NCI-H345 (cell line): ENCODE measurements around the gene PSMB4.
A peak's percentile ranks its signal among the peaks of the same experiment; 100 is the strongest.
"Not testable (repeated sequence)": the region's sequence is repeated elsewhere in the genome, so short reads cannot be mapped to it uniquely, and the experiment has no call there.

ENCODE experiments used
- DNase-seq: peaks from one replicate; lab custom pipeline; 2025; lab: John Stamatoyannopoulos, UW

PSMB4 gene

DNA sequence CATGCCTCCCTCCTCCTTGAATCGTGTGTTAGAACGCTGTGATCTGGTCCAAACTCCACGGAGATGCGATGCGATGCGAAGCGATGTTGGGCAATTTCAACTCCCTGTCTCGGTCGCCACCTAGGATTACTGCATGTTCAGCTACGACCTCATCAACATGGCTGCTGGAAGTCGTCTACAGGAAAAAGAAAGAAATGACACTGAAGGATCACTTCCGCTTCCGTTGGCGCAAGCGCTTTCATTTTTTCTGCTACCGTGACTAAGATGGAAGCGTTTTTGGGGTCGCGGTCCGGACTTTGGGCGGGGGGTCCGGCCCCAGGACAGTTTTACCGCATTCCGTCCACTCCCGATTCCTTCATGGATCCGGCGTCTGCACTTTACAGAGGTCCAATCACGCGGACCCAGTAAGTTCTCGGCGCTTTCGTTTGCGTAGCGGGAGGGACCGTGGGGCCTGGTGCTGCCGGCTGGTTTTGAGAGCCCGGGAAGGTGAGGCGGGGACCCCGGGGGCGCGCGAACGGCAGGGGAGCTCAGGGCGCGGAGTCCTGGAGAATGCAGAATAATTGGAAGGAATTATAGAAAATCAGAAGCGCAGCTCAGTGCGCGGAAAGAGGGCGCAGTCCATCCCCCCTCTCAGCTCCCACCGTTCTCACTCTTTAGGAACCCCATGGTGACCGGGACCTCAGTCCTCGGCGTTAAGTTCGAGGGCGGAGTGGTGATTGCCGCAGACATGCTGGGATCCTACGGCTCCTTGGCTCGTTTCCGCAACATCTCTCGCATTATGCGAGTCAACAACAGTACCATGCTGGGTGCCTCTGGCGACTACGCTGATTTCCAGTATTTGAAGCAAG, at the start of gene PSMB4:
Gene PSMB4 (plus strand): TSS at position 250 of the 848 bp plus-strand sequence. CDS start 15 bp downstream, at position 265.
- peak; percentile 98 for DNase-seq

DNA sequence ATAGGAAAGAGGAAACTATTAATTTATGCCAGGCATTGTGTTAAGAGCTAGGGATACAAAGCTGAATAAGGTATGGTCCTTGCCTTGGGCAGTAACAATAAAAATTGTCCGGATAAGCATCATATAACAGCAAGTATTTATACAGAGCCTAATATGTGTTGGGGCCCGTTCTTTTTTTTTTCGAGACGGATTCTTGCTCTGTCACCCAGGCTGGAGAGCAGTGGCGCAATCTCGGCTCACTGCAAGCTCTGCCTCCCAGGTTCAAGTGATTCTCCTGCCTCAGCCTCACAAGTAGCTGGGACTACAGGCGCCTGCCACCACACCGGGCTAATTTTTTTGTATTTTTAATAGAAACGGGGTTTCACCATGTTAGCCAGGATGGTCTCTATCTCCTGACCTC, 49.0 kb upstream of the PSMB4 start:
- not testable (repeated sequence) for DNase-seq

GRCh38 chr1:151352021-151352718, 47.2 kb upstream of the PSMB4 start:
- DNase-seq = no peak

GRCh38 chr1:151356696-151357095, 42.7 kb upstream of the PSMB4 start:
- DNase-seq = no peak

DNA sequence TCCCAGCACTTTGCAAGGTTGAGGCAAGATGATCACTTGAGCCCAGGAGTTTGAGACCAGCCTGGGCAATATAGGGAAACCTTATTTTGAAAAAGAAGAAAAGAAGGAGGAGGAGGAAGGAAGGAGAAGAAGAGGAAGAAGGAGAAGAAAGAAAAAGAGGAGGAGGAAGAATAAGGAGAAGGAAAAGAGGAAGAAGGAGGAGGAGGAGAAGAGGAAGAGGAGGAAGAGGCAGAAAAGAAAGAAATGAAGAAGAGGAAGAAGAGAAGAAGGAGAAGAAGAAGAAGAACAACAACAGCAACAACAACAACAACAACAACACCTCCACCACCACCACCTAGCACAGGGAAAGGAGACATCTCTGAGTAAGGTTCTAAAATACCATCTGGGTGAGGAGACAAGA, 37.5 kb upstream of the PSMB4 start:
- no peak for DNase-seq

- no peak for DNase-seq
Measured at GRCh38 chr1:151362308-151363155, 36.8 kb upstream of the PSMB4 start.

GRCh38 chr1:151364996-151365395, 34.4 kb upstream of the PSMB4 start:
- DNase-seq = no peak

GRCh38 chr1:151367658-151368392, 31.5 kb upstream of the PSMB4 start:
- no peak for DNase-seq

GRCh38 chr1:151368393-151369301, 30.7 kb upstream of the PSMB4 start:
- peak; percentile 86 for DNase-seq

DNA sequence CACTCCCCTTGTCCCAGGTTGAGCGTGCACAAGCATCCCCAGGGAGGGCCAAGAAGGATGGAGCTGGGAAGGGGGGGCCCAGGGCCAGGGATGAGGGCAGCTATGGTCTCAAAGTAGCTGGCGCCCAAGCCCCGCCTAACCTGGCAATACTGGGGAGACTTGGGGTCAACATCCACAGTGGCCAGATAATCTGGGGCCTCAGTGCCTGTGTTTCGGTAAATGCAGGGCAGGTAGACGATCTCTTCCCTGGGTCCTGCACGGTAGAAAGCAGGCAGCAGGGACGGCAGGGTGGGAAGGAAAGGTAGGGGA, 30.1 kb upstream of the PSMB4 start:
- DNase-seq = no peak

- DNase-seq = no peak
Measured at GRCh38 chr1:151369621-151370048, 29.7 kb upstream of the PSMB4 start.

DNA sequence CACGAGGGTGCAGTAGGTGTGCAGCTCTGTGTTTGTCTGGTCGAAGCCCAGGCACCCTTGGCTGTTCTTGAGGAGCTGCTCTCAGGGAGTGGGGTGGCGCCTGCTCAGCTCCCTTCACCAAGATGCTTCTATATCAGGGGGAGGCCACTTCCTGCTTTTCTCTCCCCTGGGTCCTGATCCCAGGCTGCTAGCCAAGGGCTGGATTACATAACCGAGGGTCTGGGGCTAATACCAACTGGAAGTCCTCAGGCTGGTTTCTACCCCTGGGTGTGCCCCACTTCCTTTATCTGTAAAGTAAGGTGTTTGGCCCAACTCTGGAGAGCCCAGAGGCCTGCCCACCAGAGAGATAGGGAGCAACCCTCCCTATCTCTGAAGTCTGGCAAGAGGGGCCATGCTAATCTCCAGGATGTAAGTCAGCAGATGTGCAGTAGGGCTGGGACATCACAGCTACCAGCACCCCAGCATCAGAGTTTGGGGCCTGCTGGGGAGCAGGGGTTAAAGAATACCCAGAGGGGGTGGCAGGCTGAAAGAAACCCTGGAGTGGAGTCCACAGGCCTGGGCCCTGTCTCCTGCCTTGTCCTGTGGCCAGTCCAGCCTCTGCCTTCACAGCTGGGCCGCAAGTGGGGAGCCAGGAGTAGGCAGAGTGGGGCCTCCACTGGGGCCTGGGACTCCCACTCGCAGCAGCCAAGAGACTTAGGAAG, 29.0 kb upstream of the PSMB4 start:
- no peak for DNase-seq

DNA sequence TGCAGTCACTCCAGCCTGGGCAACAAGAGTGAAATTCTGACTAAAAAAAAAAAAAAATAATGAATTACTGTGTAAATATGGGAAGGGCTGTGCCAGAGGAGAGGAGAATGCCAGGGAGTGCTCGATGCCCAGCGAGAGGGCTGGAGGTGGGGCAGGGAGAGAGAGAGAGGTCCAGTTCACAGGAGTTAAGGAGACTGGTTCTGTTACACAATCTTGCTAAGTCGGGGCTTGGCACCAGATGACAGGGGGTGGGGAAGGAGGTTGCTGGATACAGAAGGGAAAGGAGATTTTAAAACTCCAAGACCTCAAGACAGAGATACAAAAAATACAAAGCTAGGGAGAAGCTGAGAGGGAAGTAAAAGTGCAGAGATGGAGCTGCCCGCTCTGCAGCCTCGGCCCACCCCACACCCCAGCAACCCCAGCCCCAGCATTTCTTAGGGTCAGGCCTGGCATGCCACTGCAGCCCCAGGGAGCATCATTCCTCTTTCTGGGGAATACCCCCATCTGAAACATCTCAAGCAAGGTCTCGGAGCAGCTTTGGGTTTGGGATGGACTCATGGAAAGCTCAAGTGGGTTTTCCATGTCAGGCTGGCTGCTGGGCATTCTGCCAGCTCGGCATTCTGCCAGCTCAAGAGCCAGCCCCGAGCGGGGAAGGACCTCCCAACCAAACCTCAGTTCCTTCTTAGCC, 27.9 kb upstream of the PSMB4 start:
- peak; percentile 99 for DNase-seq

DNA sequence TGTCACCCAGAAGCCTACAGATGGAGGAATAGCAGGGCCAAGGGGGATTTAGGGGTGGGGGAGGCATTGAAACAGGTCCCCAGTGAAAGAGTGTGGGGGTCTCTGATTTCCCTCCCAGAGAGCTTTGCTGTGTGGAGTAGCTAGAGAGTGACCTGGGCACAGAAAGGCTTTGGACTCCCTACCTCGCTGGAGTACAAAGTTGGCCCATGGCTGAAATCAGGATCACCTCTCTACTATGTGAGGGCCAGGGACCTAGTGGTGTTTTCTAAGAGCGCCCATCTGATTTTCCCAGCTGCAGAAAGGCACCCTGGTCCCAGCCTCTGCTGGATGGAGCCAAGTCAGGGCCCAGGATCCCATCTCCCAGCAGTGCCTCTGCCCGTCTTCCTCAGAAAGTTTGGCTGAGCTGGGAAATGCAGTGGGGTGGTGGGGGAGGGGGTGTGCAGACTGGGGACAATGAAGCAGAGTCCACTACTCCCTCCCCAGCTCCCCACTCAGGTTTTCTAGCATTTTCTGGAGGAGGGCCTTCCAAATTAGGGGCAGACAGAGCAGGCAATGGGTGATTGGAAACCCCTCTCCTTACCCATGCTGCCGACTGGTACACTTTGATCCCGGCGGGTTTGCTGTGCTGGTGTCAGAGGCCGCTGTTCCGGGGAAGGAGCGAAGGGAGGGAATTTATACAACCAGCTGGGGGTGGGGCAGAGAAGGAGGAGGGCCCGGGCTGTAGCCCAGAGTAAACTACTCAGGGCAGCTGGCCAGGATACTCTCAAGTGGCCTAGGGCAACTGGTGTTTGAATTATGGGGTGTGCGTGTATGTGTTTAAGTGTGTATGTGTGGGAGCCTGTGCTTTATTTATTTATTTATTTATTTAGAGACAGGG, 27.1 kb upstream of the PSMB4 start, which contains the start of gene SELENBP1:
Gene SELENBP1 (minus strand): TSS at position 648 of the 877 bp plus-strand sequence. CDS start 64 bp downstream, at position 584.
- peak; percentile 98 for DNase-seq

- peak; percentile 27 for DNase-seq
Measured at GRCh38 chr1:151373196-151373595, 26.2 kb upstream of the PSMB4 start.

- no peak for DNase-seq
Measured at GRCh38 chr1:151377150-151377884, 22.1 kb upstream of the PSMB4 start.

- no peak for DNase-seq
Measured at GRCh38 chr1:151384584-151384983, 14.8 kb upstream of the PSMB4 start.

DNA sequence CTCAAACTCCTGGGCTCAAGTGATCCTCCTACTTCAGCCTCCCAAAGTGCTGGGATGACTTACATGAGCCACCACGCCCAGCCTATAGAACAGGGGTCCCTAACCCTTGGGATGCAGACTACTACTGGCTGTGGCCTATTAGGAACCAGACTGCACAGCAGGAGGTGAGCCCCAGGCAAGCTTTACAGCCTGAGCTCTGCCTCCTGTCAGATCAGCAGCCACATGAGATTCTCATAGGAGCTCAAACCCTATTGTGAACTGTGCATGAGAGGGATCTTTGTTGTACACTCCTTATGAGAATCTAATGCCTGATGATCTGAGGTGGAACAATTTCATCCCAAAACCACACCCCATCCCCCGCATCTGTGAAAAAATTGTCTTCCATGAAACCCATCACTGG, 13.4 kb upstream of the PSMB4 start:
- no peak for DNase-seq
